NCI-H2081 treated with DMSO at 0.1 percent for 48 hours (cell line): ENCODE results near the gene CDC37.
A peak's percentile ranks its signal among the peaks of the same experiment; 100 is the strongest.
"Not testable (repeated sequence)": the region's sequence is repeated elsewhere in the genome, so short reads cannot be mapped to it uniquely, and the experiment has no call there.

Experiments used
- DNase-seq: peaks from one replicate; lab custom pipeline; 2025; lab: John Stamatoyannopoulos, UW

Gene CDC37

GRCh38 chr19:10419646-10420443, 16.5 kb upstream of the CDC37 start:
- peak; percentile 43 for DNase-seq

- no peak for DNase-seq
Observed at GRCh38 chr19:10419200-10419645, 15.9 kb upstream of the CDC37 start.

GRCh38 chr19:10418485-10419199, 15.3 kb upstream of the CDC37 start:
- DNase-seq, result no peak

GRCh38 chr19:10418235-10418484, 14.8 kb upstream of the CDC37 start:
- no peak for DNase-seq

GRCh38 chr19:10417541-10418234, 14.3 kb upstream of the CDC37 start:
- no peak for DNase-seq

GRCh38 chr19:10416380-10417257, 13.3 kb upstream of the CDC37 start:
- no peak for DNase-seq

GRCh38 chr19:10416083-10416379, 12.7 kb upstream of the CDC37 start:
- DNase-seq, result no peak

- no peak for DNase-seq
Observed at GRCh38 chr19:10412257-10412977, 9.1 kb upstream of the CDC37 start.

- not testable (repeated sequence) for DNase-seq
Observed at GRCh38 chr19:10411224-10411623, 7.9 kb upstream of the CDC37 start.

GRCh38 chr19:10408511-10409283, 5.4 kb upstream of the CDC37 start:
- no peak for DNase-seq

- no peak for DNase-seq
Observed at GRCh38 chr19:10407096-10407495, 3.8 kb upstream of the CDC37 start.

GRCh38 chr19:10406191-10406590, 2.8 kb upstream of the CDC37 start:
- no peak for DNase-seq

- no peak for DNase-seq
Observed at GRCh38 chr19:10404888-10405820, 1.8 kb upstream of the CDC37 start.

GRCh38 chr19:10402441-10403038, 802 bp downstream of the CDC37 start:
- no peak for DNase-seq

GRCh38 chr19:10399878-10400277, 3.5 kb downstream of the CDC37 start:
- no peak for DNase-seq

- not testable (repeated sequence) for DNase-seq
Observed at GRCh38 chr19:10399340-10399739, 4.0 kb downstream of the CDC37 start.

- DNase-seq, result no peak
Observed at GRCh38 chr19:10398819-10399218, 4.5 kb downstream of the CDC37 start.

- DNase-seq, result no peak
Observed at GRCh38 chr19:10395917-10396316, 7.4 kb downstream of the CDC37 start.

GRCh38 chr19:10395436-10395835, 7.9 kb downstream of the CDC37 start:
- no peak for DNase-seq
